Subcutaneous abdominal adipose tissue (tissue), 5 donors: Measurements from ENCODE around the gene EFCAB13.
"Not testable (repeated sequence)": the region's sequence is repeated elsewhere in the genome, so short reads cannot be mapped to it uniquely, and the experiment has no call there.

ENCODE experiments used
- H3K27ac ChIP-seq: one replicate; pipeline ENCODE4 v1.7.0; 2013; ENCODE audit warnings: low read depth, mild to moderate bottlenecking, inconsistent platforms, low read length, moderate library complexity
- H3K27me3 ChIP-seq, 5 donors: one replicate each; pipeline ENCODE4 v1.7.0; 2013; ENCODE audit warnings: low read length in 5 of 5, inconsistent platforms in 1 of 5; ENCODE audit not compliant: control insufficient read depth in 5 of 5, insufficient read depth in 4 of 5
- H3K36me3 ChIP-seq, 5 donors: one replicate each; pipeline ENCODE4 v1.7.0; 2013; ENCODE audit warnings: low read length in 5 of 5; ENCODE audit not compliant: control insufficient read depth in 5 of 5, insufficient read depth in 5 of 5
- H3K4me1 ChIP-seq, 5 donors: one replicate each; pipeline ENCODE4 v1.7.0; 2013; ENCODE audit warnings: low read length in 5 of 5, mild to moderate bottlenecking in 3 of 5, moderate library complexity in 1 of 5; ENCODE audit not compliant: control insufficient read depth in 5 of 5, insufficient read depth in 5 of 5
- H3K4me3 ChIP-seq, 5 donors: one replicate each; pipeline ENCODE4 v1.7.0; 2013; ENCODE audit warnings: low read length in 5 of 5, low read depth in 1 of 5
- H3K9ac ChIP-seq, 5 donors: one replicate each; pipeline ENCODE4 v1.7.0; 2013; ENCODE audit warnings: low read length in 5 of 5, mild to moderate bottlenecking in 4 of 5, moderate library complexity in 3 of 5
- H3K9me3 ChIP-seq, 5 donors: one replicate each; pipeline ENCODE4 v1.7.0; 2013; ENCODE audit warnings: low read length in 5 of 5; ENCODE audit not compliant: control insufficient read depth in 5 of 5
- donor health status: healthy.
- donor health status: healthy.
- donor health status: healthy.
- donor health status: healthy.
- donor health status: healthy.

EFCAB13 gene

GRCh38 chr17:47404875-47405274 is 81.1 kb downstream of the EFCAB13 start:
- Histone ChIP-seq H3K9ac (no peak overlapping the region), H3K9me3 (no peaks in the 10 kb centered on the region), H3K4me1 (no peaks in the 10 kb centered on the region), H3K4me3 (no peak overlapping the region), H3K27me3 (no peaks in the 10 kb centered on the region), H3K36me3 (no peaks in the 10 kb centered on the region), H3K27ac (no peak overlapping the region)

DNA sequence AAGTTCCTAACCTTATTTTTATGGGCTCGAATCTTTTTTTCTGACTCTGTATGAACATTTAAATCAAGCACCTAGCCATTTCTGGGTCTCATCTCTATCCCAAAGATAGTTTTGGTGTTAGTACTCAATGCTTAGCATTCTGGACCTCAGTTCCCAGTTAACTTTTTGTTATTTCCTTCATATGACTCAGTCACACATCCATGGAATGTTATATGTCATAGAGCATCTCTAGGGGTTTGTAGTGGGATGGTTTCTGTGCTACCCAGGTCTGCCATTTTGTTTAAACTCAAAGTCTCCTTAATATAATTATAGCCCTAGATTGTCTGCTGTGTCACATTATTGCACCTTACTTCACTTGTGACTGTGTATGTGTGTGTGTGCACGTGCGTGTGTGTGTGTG is 90.1 kb downstream of the EFCAB13 start:
- no peaks in the 10 kb centered on the region for H3K27me3 ChIP-seq
- H3K9me3 ChIP-seq, result no peaks in the 10 kb centered on the region
- no peak overlapping the region for H3K27ac ChIP-seq
- no peaks in the 10 kb centered on the region for H3K4me1 ChIP-seq
- peaks cover 0 to 3% (median 0%) of the 10 kb centered on the region in 5 donors for H3K36me3 ChIP-seq
- no peak overlapping the region for H3K4me3 ChIP-seq
- no peak overlapping the region for H3K9ac ChIP-seq

DNA sequence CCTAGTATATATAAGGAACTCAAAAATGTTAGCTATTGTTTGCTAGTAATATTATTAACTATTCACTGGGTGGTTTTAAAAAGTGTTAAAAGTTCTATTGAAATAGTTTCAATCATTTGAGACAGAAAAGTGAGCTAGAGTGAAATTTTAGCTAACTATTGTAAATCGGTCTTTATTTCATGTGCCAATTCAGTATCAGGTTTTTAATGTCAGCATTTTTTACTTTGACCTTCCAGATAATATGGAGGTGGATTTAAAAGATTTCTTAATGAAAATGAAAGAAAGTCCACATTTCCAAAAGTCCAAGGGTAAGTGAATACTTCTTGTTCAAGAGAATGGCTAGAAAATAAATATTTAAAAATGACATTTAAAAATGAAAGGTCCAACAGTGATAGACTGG is 90.9 kb downstream of the EFCAB13 start:
- Histone ChIP-seq H3K9me3 (no peaks in the 10 kb centered on the region), H3K4me3 (no peak overlapping the region), H3K9ac (no peak overlapping the region), H3K27me3 (no peaks in the 10 kb centered on the region), H3K4me1 (no peaks in the 10 kb centered on the region), H3K27ac (no peak overlapping the region), H3K36me3 (peaks cover 0 to 3% (median 0%) of the 10 kb centered on the region in 5 donors)

GRCh38 chr17:47423406-47424295 is 99.9 kb downstream of the EFCAB13 start:
- Histone ChIP-seq H3K27ac (no peak overlapping the region), H3K4me1 (peaks cover 0 to 13% (median 6%) of the 10 kb centered on the region in 5 donors), H3K4me3 (peak overlapping the region in 4 of 5 donors; percentile 51 to 68 (median 61)), H3K9ac (no peak overlapping the region), H3K27me3 (no peaks in the 10 kb centered on the region), H3K9me3 (no peaks in the 10 kb centered on the region), H3K36me3 (no peaks in the 10 kb centered on the region)

- H3K36me3 ChIP-seq, H3K27me3 ChIP-seq, H3K9ac ChIP-seq, H3K4me3 ChIP-seq, H3K9me3 ChIP-seq, H3K27ac ChIP-seq: not testable (repeated sequence)
- peaks cover 0 to 13% (median 6%) of the 10 kb centered on the region in 5 donors for H3K4me1 ChIP-seq
Measured at GRCh38 chr17:47425233-47425632, 101.5 kb downstream of the EFCAB13 start.

GRCh38 chr17:47425887-47426635 is 102.3 kb downstream of the EFCAB13 start:
- H3K9me3 ChIP-seq, H3K9ac ChIP-seq, H3K4me3 ChIP-seq, H3K36me3 ChIP-seq, H3K27me3 ChIP-seq, H3K27ac ChIP-seq: not testable (repeated sequence)
- H3K4me1 ChIP-seq, result peaks cover 0 to 13% (median 6%) of the 10 kb centered on the region in 5 donors

GRCh38 chr17:47427985-47428384 is 104.2 kb downstream of the EFCAB13 start:
- H3K36me3 ChIP-seq, result peaks cover 0 to 4% (median 0%) of the 10 kb centered on the region in 5 donors
- no peaks in the 10 kb centered on the region for H3K9me3 ChIP-seq
- H3K9ac ChIP-seq, result no peak overlapping the region
- no peak overlapping the region for H3K27ac ChIP-seq
- H3K27me3 ChIP-seq, result no peaks in the 10 kb centered on the region
- H3K4me1 ChIP-seq, result peaks cover 0 to 12% (median 6%) of the 10 kb centered on the region in 5 donors
- H3K4me3 ChIP-seq, result no peak overlapping the region

- H3K27me3 ChIP-seq, H3K9ac ChIP-seq, H3K9me3 ChIP-seq, H3K4me3 ChIP-seq, H3K4me1 ChIP-seq, H3K36me3 ChIP-seq, H3K27ac ChIP-seq: not testable (repeated sequence)
Measured at GRCh38 chr17:47432240-47432639, 108.5 kb downstream of the EFCAB13 start.

GRCh38 chr17:47465165-47465564 is 141.4 kb downstream of the EFCAB13 start:
- Histone ChIP-seq H3K9ac (no peak overlapping the region), H3K4me3 (no peak overlapping the region), H3K27me3 (no peaks in the 10 kb centered on the region), H3K4me1 (no peaks in the 10 kb centered on the region), H3K9me3 (no peaks in the 10 kb centered on the region), H3K27ac (no peak overlapping the region), H3K36me3 (no peaks in the 10 kb centered on the region)

DNA sequence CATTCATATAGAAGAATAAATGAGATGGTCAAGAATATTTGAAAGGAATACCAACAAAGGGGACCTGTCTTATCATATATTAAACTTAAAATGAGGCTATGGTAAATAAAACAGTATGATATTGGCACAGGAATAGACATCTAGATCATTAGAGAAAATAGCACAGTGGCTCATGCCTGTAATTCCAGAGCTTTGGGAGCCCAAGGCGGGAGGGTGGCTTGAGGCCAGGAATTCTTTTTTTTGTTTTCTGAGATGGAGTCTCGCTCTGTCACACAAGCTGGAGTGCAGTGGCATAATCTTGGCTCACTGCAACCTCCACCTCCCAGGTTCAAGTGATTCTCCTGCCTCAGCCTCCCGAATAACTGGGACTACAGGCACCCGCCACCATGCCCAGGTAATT is 143.2 kb downstream of the EFCAB13 start:
- not testable (repeated sequence) for H3K36me3 ChIP-seq, H3K4me3 ChIP-seq, H3K4me1 ChIP-seq, H3K9me3 ChIP-seq, H3K27ac ChIP-seq, H3K9ac ChIP-seq, H3K27me3 ChIP-seq
